ENCODE data around the gene IL19.

GRCh38 chr1:206802401-206802800 lies 31.8 kb downstream of the IL19 start:
- TF ChIP-seq, protein P1, sequence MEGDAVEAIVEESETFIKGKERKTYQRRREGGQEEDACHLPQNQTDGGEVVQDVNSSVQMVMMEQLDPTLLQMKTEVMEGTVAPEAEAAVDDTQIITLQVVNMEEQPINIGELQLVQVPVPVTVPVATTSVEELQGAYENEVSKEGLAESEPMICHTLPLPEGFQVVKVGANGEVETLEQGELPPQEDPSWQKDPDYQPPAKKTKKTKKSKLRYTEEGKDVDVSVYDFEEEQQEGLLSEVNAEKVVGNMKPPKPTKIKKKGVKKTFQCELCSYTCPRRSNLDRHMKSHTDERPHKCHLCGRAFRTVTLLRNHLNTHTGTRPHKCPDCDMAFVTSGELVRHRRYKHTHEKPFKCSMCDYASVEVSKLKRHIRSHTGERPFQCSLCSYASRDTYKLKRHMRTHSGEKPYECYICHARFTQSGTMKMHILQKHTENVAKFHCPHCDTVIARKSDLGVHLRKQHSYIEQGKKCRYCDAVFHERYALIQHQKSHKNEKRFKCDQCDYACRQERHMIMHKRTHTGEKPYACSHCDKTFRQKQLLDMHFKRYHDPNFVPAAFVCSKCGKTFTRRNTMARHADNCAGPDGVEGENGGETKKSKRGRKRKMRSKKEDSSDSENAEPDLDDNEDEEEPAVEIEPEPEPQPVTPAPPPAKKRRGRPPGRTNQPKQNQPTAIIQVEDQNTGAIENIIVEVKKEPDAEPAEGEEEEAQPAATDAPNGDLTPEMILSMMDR (conservative IDR thresholded peaks at IDR 0.05): no peak
- no peak for TF ChIP-seq EZH2 (IDR thresholded peaks at IDR 0.05; ENCODE audit: low read depth)
